ENCODE data around the gene ORC2.

GRCh38 chr2:200950378-200950777 is 13.1 kb downstream of the ORC2 start:
- TF ChIP-seq EZH2 (IDR thresholded peaks at IDR 0.05; ENCODE audit: low read length, unreplicated experiment) (no peak), EZH2phosphoT487 (IDR thresholded peaks at IDR 0.05; ENCODE audit: borderline replicate concordance, low read length) (no peak)
- TF ChIP-seq, protein P1, sequence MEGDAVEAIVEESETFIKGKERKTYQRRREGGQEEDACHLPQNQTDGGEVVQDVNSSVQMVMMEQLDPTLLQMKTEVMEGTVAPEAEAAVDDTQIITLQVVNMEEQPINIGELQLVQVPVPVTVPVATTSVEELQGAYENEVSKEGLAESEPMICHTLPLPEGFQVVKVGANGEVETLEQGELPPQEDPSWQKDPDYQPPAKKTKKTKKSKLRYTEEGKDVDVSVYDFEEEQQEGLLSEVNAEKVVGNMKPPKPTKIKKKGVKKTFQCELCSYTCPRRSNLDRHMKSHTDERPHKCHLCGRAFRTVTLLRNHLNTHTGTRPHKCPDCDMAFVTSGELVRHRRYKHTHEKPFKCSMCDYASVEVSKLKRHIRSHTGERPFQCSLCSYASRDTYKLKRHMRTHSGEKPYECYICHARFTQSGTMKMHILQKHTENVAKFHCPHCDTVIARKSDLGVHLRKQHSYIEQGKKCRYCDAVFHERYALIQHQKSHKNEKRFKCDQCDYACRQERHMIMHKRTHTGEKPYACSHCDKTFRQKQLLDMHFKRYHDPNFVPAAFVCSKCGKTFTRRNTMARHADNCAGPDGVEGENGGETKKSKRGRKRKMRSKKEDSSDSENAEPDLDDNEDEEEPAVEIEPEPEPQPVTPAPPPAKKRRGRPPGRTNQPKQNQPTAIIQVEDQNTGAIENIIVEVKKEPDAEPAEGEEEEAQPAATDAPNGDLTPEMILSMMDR (conservative IDR thresholded peaks at IDR 0.05; ENCODE audit: low read depth, low read length), result no peak
